Lower leg skin (tissue), 4 donors: ENCODE results near the gene PITPNC1. TPM values are rescaled to one million over a fixed set of nuclear protein-coding genes. Genes with fewer than 3 reads are reported as not detected.

Experiments
- DNase-seq, 2 donors: peaks; one replicate each; pipeline ENCODE4 v3.0.0-alpha.2; 2019; ENCODE audit warnings: low spot score in 2 of 2
- H3K4me3 ChIP-seq: fragments of 200-600 bp; sonication (generic); 2 replicates; pipeline ENCODE4 v1.5.1; 2017; ENCODE audit warnings: mild to moderate bottlenecking, low read depth; ENCODE audit not compliant: poor library complexity, severe bottlenecking
- CTCF ChIP-seq, 3 donors: fragments of 450-650 bp; IDR thresholded peaks; one replicate each; pipeline ENCODE4 v1.5.1; 2016; ENCODE audit warnings: antibody characterized with exemption in 3 of 3, mild to moderate bottlenecking in 3 of 3, moderate library complexity in 2 of 3
- POLR2A ChIP-seq, 2 donors: fragments of 450-650 bp; IDR thresholded peaks; one replicate each; pipeline ENCODE4 v1.6.1; 2016 to 2017; ENCODE audit warnings: antibody characterized with exemption in 2 of 2, mild to moderate bottlenecking in 1 of 2, moderate library complexity in 1 of 2
- WGBS, 2 donors: methylation state at CpG; one replicate each; pipeline ENCODE4 v1.1.5; 2018; 5-methylcytosine and 5-hydroxymethylcytosine counted together
- intact Hi-C: fragments of 100-400 bp; cut with DNase I; formaldehyde crosslinking; loops from one replicate; pipeline ENCODE4 v1.15.0; 2023; ENCODE audit warnings: low total_unique reads
- total RNA-seq, 4 donors: library from RNA; depleted of rRNA; stranded (reverse); fragments of >200 nt; gene quantifications; one replicate each; pipeline ENCODE4 v1.1.0, GENCODE V29; 2016

Gene PITPNC1
- total RNA-seq, 4 donors from 2014 or later = 1.7 to 8.2 (median 4.6) TPM

- TF ChIP-seq CTCF (IDR thresholded peaks at IDR 0.05) = no peak
- no peak for TF ChIP-seq POLR2A (IDR thresholded peaks at IDR 0.05)
- no peak for DNase-seq
- no peak overlapping the region for H3K4me3 ChIP-seq
- 62 to 78% methylated on average over 10 of the region's 10 CpGs for WGBS, 2 donors
- intact Hi-C loops = no loop called here
Measured at GRCh38 chr17:67633751-67634211, 256.7 kb downstream of the PITPNC1 start.

GRCh38 chr17:67635681-67636080 lies 258.6 kb downstream of the PITPNC1 start:
- WGBS, 2 donors = 87 to 94% methylated on average over 7 of the region's 7 CpGs
- TF ChIP-seq CTCF (IDR thresholded peaks at IDR 0.05) = no peak
- no peak for TF ChIP-seq POLR2A (IDR thresholded peaks at IDR 0.05)
- intact Hi-C loops = no loop called here
- DNase-seq = no peak
- no peak overlapping the region for H3K4me3 ChIP-seq

DNA sequence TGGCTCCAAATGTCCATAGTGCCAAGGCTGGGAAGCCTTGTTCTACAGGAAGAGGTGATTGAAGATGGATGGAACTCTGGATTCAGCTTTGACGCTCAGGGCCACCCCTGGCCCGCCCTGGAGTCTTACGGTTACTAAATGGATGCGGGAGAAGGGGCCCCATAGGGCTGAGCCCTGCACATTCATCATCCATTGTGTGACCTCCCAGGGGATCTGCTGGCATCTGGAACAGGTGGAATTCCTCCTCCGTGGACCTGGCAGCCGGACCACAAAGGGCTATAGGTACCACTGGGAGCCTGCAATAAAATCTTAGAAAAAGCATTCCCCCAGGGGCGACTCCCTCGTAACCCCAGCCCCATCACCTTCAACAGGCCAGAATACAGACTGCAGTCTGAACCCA lies 259.2 kb downstream of the PITPNC1 start:
- intact Hi-C loops = no loop called here
- H3K4me3 ChIP-seq = no peak overlapping the region
- TF ChIP-seq CTCF (IDR thresholded peaks at IDR 0.05) = no peak
- no peak for TF ChIP-seq POLR2A (IDR thresholded peaks at IDR 0.05)
- WGBS, 2 donors = 91 to 94% methylated on average over 8 of the region's 8 CpGs
- DNase-seq = no peak

DNA sequence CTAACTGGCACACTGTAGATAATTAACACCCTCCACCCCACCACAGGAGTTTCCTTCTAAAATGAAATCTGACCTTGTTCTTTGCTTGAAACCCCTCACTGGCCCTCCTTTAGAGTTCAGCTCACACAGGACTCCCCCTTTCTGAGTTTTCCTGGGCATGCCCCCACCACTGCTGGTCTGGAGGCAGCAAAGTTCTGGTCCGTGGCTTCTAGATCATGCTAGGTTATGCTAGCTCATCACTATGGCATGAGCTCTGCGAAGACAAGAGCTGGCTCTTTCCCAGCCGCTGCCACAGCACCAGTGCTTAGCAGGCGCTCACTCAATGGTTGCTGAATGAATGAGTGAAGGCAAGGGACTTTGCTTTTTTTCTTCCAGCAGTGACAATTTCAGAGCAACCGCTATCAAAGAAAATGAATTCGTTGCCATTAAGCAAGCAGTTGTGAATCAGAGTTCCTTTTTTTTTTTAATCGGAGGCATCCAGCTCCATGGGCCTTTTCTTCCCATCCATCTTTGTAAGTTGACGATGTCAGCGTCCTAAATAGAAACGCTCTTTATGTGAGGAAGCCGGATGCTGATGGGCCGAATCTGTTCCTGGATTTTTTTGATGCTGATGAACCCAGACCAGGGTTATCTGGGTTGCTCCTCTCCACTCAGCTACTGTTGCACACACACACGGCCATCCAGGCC lies 259.9 kb downstream of the PITPNC1 start:
- intact Hi-C loops = no loop called here
- no peak for TF ChIP-seq POLR2A (IDR thresholded peaks at IDR 0.05)
- TF ChIP-seq CTCF (IDR thresholded peaks at IDR 0.05) = no peak

DNA sequence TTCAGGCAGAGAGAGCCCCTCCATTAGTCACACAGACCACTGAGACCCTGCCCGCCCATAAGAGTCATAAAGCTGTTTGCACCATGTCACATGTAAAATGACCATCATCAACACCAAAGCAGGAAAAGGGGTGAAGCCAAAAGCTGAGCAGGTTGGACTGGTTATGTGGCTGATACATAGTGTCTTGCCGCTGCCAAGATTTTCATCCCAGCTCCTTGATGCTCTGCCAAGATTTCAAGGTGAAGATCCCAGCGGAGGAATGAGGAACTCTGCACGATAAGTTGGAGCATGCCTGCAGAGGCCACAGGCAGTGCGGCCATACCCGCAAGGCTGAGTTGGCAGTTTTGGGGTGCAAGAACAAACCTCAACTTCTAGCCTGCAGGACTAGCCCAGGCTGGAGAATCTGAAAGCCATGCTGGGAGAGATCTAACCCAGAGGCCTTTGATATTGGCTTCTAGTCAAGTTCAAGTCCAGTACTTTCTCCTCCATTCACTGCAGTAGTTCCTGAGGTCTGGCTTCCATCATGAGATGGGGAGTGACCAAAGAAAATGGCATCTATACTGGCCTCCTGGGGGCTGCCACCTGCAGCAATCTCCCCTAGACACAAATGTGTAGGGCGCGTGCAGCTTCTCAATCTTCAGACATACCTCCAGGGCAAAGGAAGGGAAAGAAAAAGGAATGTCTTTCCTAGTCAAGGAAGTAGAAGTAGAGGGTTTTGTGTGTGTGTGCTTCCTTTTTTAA lies 261.0 kb downstream of the PITPNC1 start:
- peak in 1 of 2 donors; percentile 69 for DNase-seq
- H3K4me3 ChIP-seq = no peak overlapping the region
- 45 to 53% methylated on average over 8 of the region's 8 CpGs for WGBS, 2 donors
- no peak for TF ChIP-seq POLR2A (IDR thresholded peaks at IDR 0.05)
- TF ChIP-seq CTCF (IDR thresholded peaks at IDR 0.05) = no peak
- intact Hi-C loops = no loop called here

More for the DNA sequence above, 259.9 kb downstream of the PITPNC1 start:
- DNase-seq = no peak
- WGBS, 2 donors = 68 to 83% methylated on average over 13 of the region's 13 CpGs
- no peak overlapping the region for H3K4me3 ChIP-seq
